HEK293 (cell line): Measurements from ENCODE around the gene PABPN1L.

Experiments
- CTCF ChIA-PET: fragments of 350-600 bp; formaldehyde crosslinking; extraction: SDS; loops from one replicate; lab custom pipeline; 2021; ENCODE audit warnings: antibody characterized with exemption; lab: Yijun Ruan, JAX
- POLR2A ChIA-PET: fragments of 300-600 bp; formaldehyde crosslinking; extraction: SDS; loops from one replicate; lab custom pipeline; 2020; ENCODE audit warnings: antibody characterized with exemption, inconsistent platforms; lab: Yijun Ruan, JAX
- H3K27ac ChIP-seq: fragments of 200-500 bp; sonication (Bioruptor generic); 2 replicates; pipeline ENCODE4 v1.5.1; 2014; ENCODE audit warnings: low read depth, low read length, control low read depth, inconsistent platforms; ENCODE audit errors: extremely low read depth
- H3K36me3 ChIP-seq, 2 experiments: fragments of 200-500 bp in 1 of 2; sonication (Bioruptor generic) in 1 of 2; 1 replicate in 1 of 2; 2 replicates in 1 of 2; pipeline ENCODE4 v1.5.1; 2014 to 2017; ENCODE audit warnings: inconsistent platforms in 2 of 2, low read length in 2 of 2; ENCODE audit not compliant: control insufficient read depth in 2 of 2, insufficient read depth in 1 of 2
- H3K4me1 ChIP-seq: fragments of 200-500 bp; sonication (Bioruptor generic); 2 replicates; pipeline ENCODE4 v1.5.1; 2014; ENCODE audit warnings: mild to moderate bottlenecking, low read length, inconsistent platforms; ENCODE audit not compliant: control insufficient read depth, insufficient read depth
- H3K4me3 ChIP-seq: 2 replicates; pipeline ENCODE4 v1.5.1; 2011; ENCODE audit warnings: low read depth, mild to moderate bottlenecking, control low read depth, low read length, moderate library complexity
- H3K9me3 ChIP-seq: fragments of 200-500 bp; sonication (Bioruptor generic); 2 replicates; pipeline ENCODE4 v1.5.1; 2014; ENCODE audit warnings: low read depth, low read length, inconsistent platforms; ENCODE audit not compliant: control insufficient read depth, insufficient read depth
- GLIS2 ChIP-seq: fragments of 450-650 bp; formaldehyde crosslinking; IDR thresholded peaks from 2 replicates; pipeline ENCODE4 v1.5.1; 2016; ENCODE audit warnings: missing biosample characterization, missing genetic modification characterization
- HOXC10 ChIP-seq: sonication (generic); formaldehyde crosslinking; IDR thresholded peaks from 2 replicates; pipeline ENCODE4 v1.8.1; 2023; ENCODE audit warnings: mild to moderate bottlenecking, missing genetic modification reagents
- KLF7 ChIP-seq: fragments of 450-650 bp; formaldehyde crosslinking; IDR thresholded peaks from 2 replicates; pipeline ENCODE4 v1.5.1; 2016; ENCODE audit warnings: missing biosample characterization, missing genetic modification characterization, borderline replicate concordance
- OVOL3 ChIP-seq: fragments of 450-650 bp; formaldehyde crosslinking; IDR thresholded peaks from 2 replicates; pipeline ENCODE4 v1.5.1; 2016; ENCODE audit warnings: missing biosample characterization, missing genetic modification characterization
- PRDM1 ChIP-seq: fragments of 450-650 bp; formaldehyde crosslinking; IDR thresholded peaks from 2 replicates; pipeline ENCODE4; 2016; ENCODE audit warnings: missing biosample characterization, missing genetic modification characterization
- SALL2 ChIP-seq: fragments of 450-650 bp; formaldehyde crosslinking; IDR thresholded peaks from 2 replicates; pipeline ENCODE4 v1.5.0; 2017; ENCODE audit warnings: missing biosample characterization, mild to moderate bottlenecking, missing genetic modification characterization, borderline replicate concordance
- SP2 ChIP-seq: fragments of 450-650 bp; formaldehyde crosslinking; IDR thresholded peaks from 2 replicates; pipeline ENCODE4 v1.5.1; 2016; ENCODE audit warnings: missing biosample characterization, missing genetic modification characterization
- ZBTB17 ChIP-seq: fragments of 450-650 bp; formaldehyde crosslinking; IDR thresholded peaks from 2 replicates; pipeline ENCODE4 v1.5.1; 2016; ENCODE audit warnings: missing biosample characterization, missing genetic modification characterization
- ZNF16 ChIP-seq: fragments of 450-650 bp; formaldehyde crosslinking; IDR thresholded peaks from 2 replicates; pipeline ENCODE4 v1.5.1; 2016; ENCODE audit warnings: low read depth, missing biosample characterization, missing genetic modification characterization
- ZNF214 ChIP-seq: fragments of 450-650 bp; formaldehyde crosslinking; IDR thresholded peaks from 2 replicates; pipeline ENCODE4 v1.5.1; 2017; ENCODE audit warnings: missing biosample characterization, mild to moderate bottlenecking, missing genetic modification characterization, borderline replicate concordance
- ZNF266 ChIP-seq: fragments of 450-650 bp; formaldehyde crosslinking; IDR thresholded peaks from 2 replicates; pipeline ENCODE4 v1.5.1; 2016; ENCODE audit warnings: missing biosample characterization, missing genetic modification characterization, low read depth
- ZNF350 ChIP-seq: fragments of 450-650 bp; formaldehyde crosslinking; IDR thresholded peaks from 2 replicates; pipeline ENCODE4 v1.5.0; 2017; ENCODE audit warnings: missing biosample characterization, mild to moderate bottlenecking, missing genetic modification characterization
- ZNF394 ChIP-seq: fragments of 450-650 bp; formaldehyde crosslinking; IDR thresholded peaks from 2 replicates; pipeline ENCODE4 v1.5.1; 2016; ENCODE audit warnings: missing biosample characterization, missing genetic modification characterization, mild to moderate bottlenecking, moderate library complexity, borderline replicate concordance
- ZNF529 ChIP-seq: fragments of 450-650 bp; formaldehyde crosslinking; IDR thresholded peaks from 2 replicates; pipeline ENCODE4 v1.5.1; 2017; ENCODE audit warnings: missing genetic modification characterization, missing biosample characterization; ENCODE audit not compliant: insufficient replicate concordance
- ZNF747 ChIP-seq: fragments of 450-650 bp; formaldehyde crosslinking; IDR thresholded peaks from 2 replicates; pipeline ENCODE4 v1.5.1; 2016; ENCODE audit warnings: missing biosample characterization, missing genetic modification characterization
- ZNF830 ChIP-seq: fragments of 450-650 bp; IDR thresholded peaks from 2 replicates; pipeline ENCODE4 v1.5.0; 2018; ENCODE audit warnings: missing biosample characterization, missing genetic modification characterization, low read depth, mild to moderate bottlenecking, moderate library complexity
- TF ChIP-seq, protein P1 (sequence below): fragments of 450-650 bp; formaldehyde crosslinking; IDR thresholded peaks from 2 replicates; pipeline ENCODE4 v1.5.1; 2017; ENCODE audit warnings: missing biosample characterization, missing genetic modification characterization
- TF ChIP-seq, protein P2 (sequence below): fragments of 450-650 bp; formaldehyde crosslinking; IDR thresholded peaks from 2 replicates; pipeline ENCODE4 v1.5.1; 2016; ENCODE audit warnings: missing biosample characterization, missing genetic modification characterization
- TF ChIP-seq, protein P3 (sequence below): fragments of 450-650 bp; formaldehyde crosslinking; IDR thresholded peaks from 2 replicates; pipeline ENCODE4 v1.5.1; 2016; ENCODE audit warnings: missing biosample characterization, missing genetic modification characterization, borderline replicate concordance
- TF ChIP-seq, protein P4 (sequence below): fragments of 450-650 bp; formaldehyde crosslinking; IDR thresholded peaks from 2 replicates; pipeline ENCODE4 v1.5.1; 2016; ENCODE audit warnings: missing biosample characterization, missing genetic modification characterization
- TF ChIP-seq, protein P5 (sequence below): fragments of 450-650 bp; formaldehyde crosslinking; IDR thresholded peaks from 2 replicates; pipeline ENCODE4 v1.5.1; 2016; ENCODE audit warnings: missing biosample characterization, missing genetic modification characterization, low read depth

PABPN1L gene

DNA sequence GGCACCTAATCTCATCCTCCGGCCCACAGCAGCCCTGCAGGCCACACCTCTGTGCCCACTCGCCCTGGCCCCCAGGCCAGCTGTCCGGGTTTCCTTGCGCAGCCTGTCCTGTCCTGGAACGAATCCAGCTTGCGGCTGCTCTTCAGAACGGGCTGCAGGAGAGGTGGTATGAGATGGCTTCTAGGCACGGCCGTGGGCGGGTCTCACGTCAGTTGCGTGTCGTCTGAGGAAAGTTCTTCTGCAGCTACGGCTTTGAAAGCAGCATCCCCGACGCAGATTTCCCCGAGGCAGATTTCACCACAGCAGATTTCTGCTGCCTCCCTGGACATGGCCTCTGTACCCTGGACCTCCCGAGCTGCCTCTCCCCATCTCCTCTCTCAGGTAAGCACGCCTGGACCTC is 27.9 kb downstream of the PABPN1L start (continued):
- TF ChIP-seq ZNF214 (no peak), SP2 (no peak), ZNF830 (tag by site-specific recombination) (no peak), ZNF747 (tag by site-specific recombination) (no peak), OVOL3 (tag by site-specific recombination) (no peak), ZNF16 (tag by site-specific recombination) (no peak)
- TF ChIP-seq, protein P1, sequence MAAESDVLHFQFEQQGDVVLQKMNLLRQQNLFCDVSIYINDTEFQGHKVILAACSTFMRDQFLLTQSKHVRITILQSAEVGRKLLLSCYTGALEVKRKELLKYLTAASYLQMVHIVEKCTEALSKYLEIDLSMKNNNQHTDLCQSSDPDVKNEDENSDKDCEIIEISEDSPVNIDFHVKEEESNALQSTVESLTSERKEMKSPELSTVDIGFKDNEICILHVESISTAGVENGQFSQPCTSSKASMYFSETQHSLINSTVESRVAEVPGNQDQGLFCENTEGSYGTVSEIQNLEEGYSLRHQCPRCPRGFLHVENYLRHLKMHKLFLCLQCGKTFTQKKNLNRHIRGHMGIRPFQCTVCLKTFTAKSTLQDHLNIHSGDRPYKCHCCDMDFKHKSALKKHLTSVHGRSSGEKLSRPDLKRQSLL: no peak

DNA sequence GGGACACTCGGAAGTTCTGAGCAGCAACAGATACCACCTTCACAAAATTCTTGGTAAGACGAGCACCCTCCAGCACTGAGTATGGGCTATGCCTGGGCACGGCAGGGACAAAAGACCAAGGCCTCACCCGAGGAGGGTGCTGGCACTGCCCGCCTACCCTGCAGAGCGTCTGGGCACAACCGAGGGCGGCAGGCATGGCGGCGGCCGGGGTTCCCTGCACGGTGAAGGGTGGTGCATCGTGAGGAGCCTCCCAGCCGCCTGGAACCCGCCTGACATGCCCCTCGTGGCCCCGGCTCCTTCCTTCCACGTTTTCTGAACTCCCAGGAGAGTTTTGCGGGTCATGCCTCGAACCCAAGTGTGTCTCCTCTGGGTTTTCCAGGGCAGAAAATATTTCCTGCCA is 28.7 kb downstream of the PABPN1L start:
- TF ChIP-seq GLIS2 (tag by site-specific recombination): no peak
- TF ChIP-seq ZNF266 (tag by site-specific recombination): no peak
- no peak for TF ChIP-seq ZNF529 (tag by site-specific recombination)
- TF ChIP-seq, protein P2, sequence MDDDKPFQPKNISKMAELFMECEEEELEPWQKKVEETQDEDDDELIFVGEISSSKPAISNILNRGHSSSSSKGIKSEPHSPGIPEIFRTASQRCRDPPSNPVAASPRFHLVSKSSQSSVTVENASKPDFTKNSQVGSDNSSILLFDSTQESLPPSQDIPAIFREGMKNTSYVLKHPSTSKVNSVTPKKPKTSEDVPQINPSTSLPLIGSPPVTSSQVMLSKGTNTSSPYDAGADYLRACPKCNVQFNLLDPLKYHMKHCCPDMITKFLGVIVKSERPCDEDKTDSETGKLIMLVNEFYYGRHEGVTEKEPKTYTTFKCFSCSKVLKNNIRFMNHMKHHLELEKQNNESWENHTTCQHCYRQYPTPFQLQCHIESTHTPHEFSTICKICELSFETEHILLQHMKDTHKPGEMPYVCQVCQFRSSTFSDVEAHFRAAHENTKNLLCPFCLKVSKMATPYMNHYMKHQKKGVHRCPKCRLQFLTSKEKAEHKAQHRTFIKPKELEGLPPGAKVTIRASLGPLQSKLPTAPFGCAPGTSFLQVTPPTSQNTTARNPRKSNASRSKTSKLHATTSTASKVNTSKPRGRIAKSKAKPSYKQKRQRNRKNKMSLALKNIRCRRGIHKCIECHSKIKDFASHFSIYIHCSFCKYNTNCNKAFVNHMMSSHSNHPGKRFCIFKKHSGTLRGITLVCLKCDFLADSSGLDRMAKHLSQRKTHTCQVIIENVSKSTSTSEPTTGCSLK (tag by site-specific recombination): no peak
- no peak for TF ChIP-seq ZNF747 (tag by site-specific recombination)
- TF ChIP-seq ZNF350 (tag by site-specific recombination): no peak
- no peak for TF ChIP-seq KLF7
- no peak for TF ChIP-seq HOXC10 (CRISPR knock-in tag)
- TF ChIP-seq, protein P3, sequence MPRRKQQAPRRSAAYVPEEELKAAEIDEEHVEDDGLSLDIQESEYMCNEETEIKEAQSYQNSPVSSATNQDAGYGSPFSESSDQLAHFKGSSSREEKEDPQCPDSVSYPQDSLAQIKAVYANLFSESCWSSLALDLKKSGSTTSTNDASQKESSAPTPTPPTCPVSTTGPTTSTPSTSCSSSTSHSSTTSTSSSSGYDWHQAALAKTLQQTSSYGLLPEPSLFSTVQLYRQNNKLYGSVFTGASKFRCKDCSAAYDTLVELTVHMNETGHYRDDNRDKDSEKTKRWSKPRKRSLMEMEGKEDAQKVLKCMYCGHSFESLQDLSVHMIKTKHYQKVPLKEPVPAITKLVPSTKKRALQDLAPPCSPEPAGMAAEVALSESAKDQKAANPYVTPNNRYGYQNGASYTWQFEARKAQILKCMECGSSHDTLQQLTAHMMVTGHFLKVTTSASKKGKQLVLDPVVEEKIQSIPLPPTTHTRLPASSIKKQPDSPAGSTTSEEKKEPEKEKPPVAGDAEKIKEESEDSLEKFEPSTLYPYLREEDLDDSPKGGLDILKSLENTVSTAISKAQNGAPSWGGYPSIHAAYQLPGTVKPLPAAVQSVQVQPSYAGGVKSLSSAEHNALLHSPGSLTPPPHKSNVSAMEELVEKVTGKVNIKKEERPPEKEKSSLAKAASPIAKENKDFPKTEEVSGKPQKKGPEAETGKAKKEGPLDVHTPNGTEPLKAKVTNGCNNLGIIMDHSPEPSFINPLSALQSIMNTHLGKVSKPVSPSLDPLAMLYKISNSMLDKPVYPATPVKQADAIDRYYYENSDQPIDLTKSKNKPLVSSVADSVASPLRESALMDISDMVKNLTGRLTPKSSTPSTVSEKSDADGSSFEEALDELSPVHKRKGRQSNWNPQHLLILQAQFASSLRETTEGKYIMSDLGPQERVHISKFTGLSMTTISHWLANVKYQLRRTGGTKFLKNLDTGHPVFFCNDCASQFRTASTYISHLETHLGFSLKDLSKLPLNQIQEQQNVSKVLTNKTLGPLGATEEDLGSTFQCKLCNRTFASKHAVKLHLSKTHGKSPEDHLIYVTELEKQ (tag by site-specific recombination): no peak
- no peak for TF ChIP-seq ZBTB17
- no peak for TF ChIP-seq SALL2 (tag by site-specific recombination)
- no peak for TF ChIP-seq ZNF394
- TF ChIP-seq, protein P4, sequence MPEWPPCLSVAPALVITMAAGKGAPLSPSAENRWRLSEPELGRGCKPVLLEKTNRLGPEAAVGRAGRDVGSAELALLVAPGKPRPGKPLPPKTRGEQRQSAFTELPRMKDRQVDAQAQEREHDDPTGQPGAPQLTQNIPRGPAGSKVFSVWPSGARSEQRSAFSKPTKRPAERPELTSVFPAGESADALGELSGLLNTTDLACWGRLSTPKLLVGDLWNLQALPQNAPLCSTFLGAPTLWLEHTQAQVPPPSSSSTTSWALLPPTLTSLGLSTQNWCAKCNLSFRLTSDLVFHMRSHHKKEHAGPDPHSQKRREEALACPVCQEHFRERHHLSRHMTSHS (tag by site-specific recombination): no peak
- TF ChIP-seq PRDM1 (tag by site-specific recombination): no peak
- TF ChIP-seq, protein P5, sequence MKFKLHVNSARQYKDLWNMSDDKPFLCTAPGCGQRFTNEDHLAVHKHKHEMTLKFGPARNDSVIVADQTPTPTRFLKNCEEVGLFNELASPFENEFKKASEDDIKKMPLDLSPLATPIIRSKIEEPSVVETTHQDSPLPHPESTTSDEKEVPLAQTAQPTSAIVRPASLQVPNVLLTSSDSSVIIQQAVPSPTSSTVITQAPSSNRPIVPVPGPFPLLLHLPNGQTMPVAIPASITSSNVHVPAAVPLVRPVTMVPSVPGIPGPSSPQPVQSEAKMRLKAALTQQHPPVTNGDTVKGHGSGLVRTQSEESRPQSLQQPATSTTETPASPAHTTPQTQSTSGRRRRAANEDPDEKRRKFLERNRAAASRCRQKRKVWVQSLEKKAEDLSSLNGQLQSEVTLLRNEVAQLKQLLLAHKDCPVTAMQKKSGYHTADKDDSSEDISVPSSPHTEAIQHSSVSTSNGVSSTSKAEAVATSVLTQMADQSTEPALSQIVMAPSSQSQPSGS (tag by site-specific recombination): no peak
- Histone ChIP-seq H3K4me1 (no peaks in the 10 kb centered on the region), H3K9me3 (no peaks in the 10 kb centered on the region), H3K27ac (no peak overlapping the region), H3K36me3 (peaks cover 0 to 16% of the 10 kb centered on the region in 2 experiments; a peak in 1 of 3 replicates), H3K4me3 (no peak overlapping the region)
- POLR2A ChIA-PET: no interaction called here
- CTCF ChIA-PET: no interaction called here
